Epithelial cell of proximal tubule (primary cell): Measurements from ENCODE around the gene ITGA2B. TPM values are rescaled to one million over a fixed set of nuclear protein-coding genes. Genes with fewer than 3 reads are reported as not detected.
A peak's percentile ranks its signal among the peaks of the same experiment; 100 is the strongest.
"Not testable (repeated sequence)": the region's sequence is repeated elsewhere in the genome, so short reads cannot be mapped to it uniquely, and the experiment has no call there.

Experiments used
- DNase-seq: peaks from one replicate; pipeline ENCODE4 v3.0.0-alpha.2; 2011; ENCODE audit warnings: low read depth
- H3K4me3 ChIP-seq: 2 replicates; pipeline ENCODE4 v1.5.1; 2011; ENCODE audit warnings: low read depth, mild to moderate bottlenecking, low read length
- CTCF ChIP-seq: conservative IDR thresholded peaks from 2 replicates; pipeline ENCODE4 v1.5.1; 2012; ENCODE audit warnings: low read depth, mild to moderate bottlenecking, low read length
- total RNA-seq: library from RNA; depleted of rRNA; stranded (reverse); fragments of >200 nt; gene quantifications from 2 replicates; pipeline ENCODE4 v1.2.3, GENCODE V29; 2015

The ITGA2B gene
- total RNA-seq, 1 donor from 2014 or later = 0.81 TPM

- no peak overlapping the region for H3K4me3 ChIP-seq
- DNase-seq = no peak
- no peak for TF ChIP-seq CTCF
Measured at GRCh38 chr17:44378171-44378705, 11.2 kb downstream of the ITGA2B start.

- DNase-seq = no peak
- no peak for TF ChIP-seq CTCF
- no peak overlapping the region for H3K4me3 ChIP-seq
Measured at GRCh38 chr17:44376779-44377178, 12.7 kb downstream of the ITGA2B start.

GRCh38 chr17:44376124-44376523, 13.3 kb downstream of the ITGA2B start:
- no peak for DNase-seq
- peak; percentile 55 for TF ChIP-seq CTCF
- H3K4me3 ChIP-seq = no peak overlapping the region

- DNase-seq = no peak
- no peak overlapping the region for H3K4me3 ChIP-seq
- no peak for TF ChIP-seq CTCF
Measured at GRCh38 chr17:44375196-44376017, 14.0 kb downstream of the ITGA2B start.

- no peak for TF ChIP-seq CTCF
- H3K4me3 ChIP-seq = no peak overlapping the region
- DNase-seq = no peak
Measured at GRCh38 chr17:44374306-44375195, 14.9 kb downstream of the ITGA2B start.

GRCh38 chr17:44372036-44372435, 17.4 kb downstream of the ITGA2B start:
- DNase-seq = no peak

GRCh38 chr17:44369414-44370023, 19.9 kb downstream of the ITGA2B start:
- not testable (repeated sequence) for H3K4me3 ChIP-seq, DNase-seq

More at GRCh38 chr17:44372036-44372435, 17.4 kb downstream of the ITGA2B start:
- no peak for TF ChIP-seq CTCF
- no peak overlapping the region for H3K4me3 ChIP-seq

GRCh38 chr17:44368391-44369243, 20.8 kb downstream of the ITGA2B start:
- H3K4me3 ChIP-seq, DNase-seq: not testable (repeated sequence)
